ENCODE results near the gene GRIFIN.
A peak's percentile ranks its signal among the peaks of the same experiment; 100 is the strongest.

The GRIFIN gene

GRCh38 chr7:2494191-2495130 is 18.3 kb upstream of the GRIFIN start:
- Mint-ChIP-seq H3K9me3 (no peaks in the 10 kb centered on the region), H3K27me3 (peaks cover 3% of the 10 kb centered on the region), H3K27ac (no peak overlapping the region), H3K4me3 (no peak overlapping the region), H3K36me3 (no peaks in the 10 kb centered on the region), H3K4me1 (no peaks in the 10 kb centered on the region)

- peaks cover 3% of the 10 kb centered on the region for H3K27me3 Mint-ChIP-seq
- H3K9me3 Mint-ChIP-seq = no peaks in the 10 kb centered on the region
- H3K4me1 Mint-ChIP-seq = no peaks in the 10 kb centered on the region
- no peak overlapping the region for H3K27ac Mint-ChIP-seq
- H3K4me3 Mint-ChIP-seq = no peak overlapping the region
- H3K36me3 Mint-ChIP-seq = no peaks in the 10 kb centered on the region
Measured at GRCh38 chr7:2493205-2494164, 17.3 kb upstream of the GRIFIN start.

DNA sequence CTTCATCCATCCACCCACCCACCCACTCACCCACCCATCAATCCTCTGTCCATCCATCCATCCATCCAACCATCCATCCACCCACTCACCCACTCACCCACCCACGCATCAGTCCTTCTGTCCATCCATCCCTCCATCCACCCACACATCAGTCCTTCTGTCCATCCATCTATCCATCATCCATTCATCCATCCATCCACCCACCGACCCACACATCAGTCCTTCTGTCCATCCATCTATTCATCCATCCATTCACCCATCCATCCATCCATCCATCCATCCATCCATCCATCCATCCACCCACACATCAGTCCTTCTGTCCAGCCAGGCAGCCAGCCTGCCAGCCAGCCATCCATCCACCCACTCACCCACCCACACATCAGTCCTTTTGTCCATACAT is 15.8 kb upstream of the GRIFIN start:
- H3K9me3 Mint-ChIP-seq = no peaks in the 10 kb centered on the region
- peak overlapping the region; percentile 10 for H3K27ac Mint-ChIP-seq
- no peak overlapping the region for H3K4me3 Mint-ChIP-seq
- H3K27me3 Mint-ChIP-seq = peaks cover 3% of the 10 kb centered on the region
- no peaks in the 10 kb centered on the region for H3K4me1 Mint-ChIP-seq
- H3K36me3 Mint-ChIP-seq = no peaks in the 10 kb centered on the region

- H3K36me3 Mint-ChIP-seq = no peaks in the 10 kb centered on the region
- no peak overlapping the region for H3K4me3 Mint-ChIP-seq
- H3K9me3 Mint-ChIP-seq = no peaks in the 10 kb centered on the region
- peaks cover 3% of the 10 kb centered on the region for H3K27me3 Mint-ChIP-seq
- no peaks in the 10 kb centered on the region for H3K4me1 Mint-ChIP-seq
- no peak overlapping the region for H3K27ac Mint-ChIP-seq
Measured at GRCh38 chr7:2490181-2490651, 14.0 kb upstream of the GRIFIN start.

DNA sequence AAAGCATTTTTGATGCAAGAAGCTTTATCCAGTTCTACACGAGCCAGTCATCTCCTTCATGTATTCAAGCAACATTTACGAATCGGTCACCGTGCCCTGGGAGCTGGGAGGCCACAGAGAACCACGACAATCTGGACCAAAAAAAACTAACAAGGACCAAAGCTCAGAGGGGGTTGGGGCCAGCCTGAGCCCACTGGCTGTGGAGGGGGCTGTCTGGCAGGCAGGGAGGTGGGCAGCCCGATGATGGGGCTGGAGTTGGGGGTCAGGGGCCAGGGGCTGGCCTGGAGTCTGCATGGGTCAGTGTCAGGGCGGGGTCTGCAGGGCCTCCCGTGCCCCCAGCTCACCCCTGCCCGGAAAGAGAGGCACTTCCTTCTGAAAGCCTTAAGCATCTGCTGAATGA is 12.5 kb upstream of the GRIFIN start:
- Mint-ChIP-seq H3K4me1 (no peaks in the 10 kb centered on the region), H3K9me3 (no peaks in the 10 kb centered on the region), H3K4me3 (no peak overlapping the region), H3K36me3 (no peaks in the 10 kb centered on the region), H3K27me3 (peaks cover 1% of the 10 kb centered on the region), H3K27ac (no peak overlapping the region)

- Mint-ChIP-seq H3K27ac (no peak overlapping the region), H3K36me3 (no peaks in the 10 kb centered on the region), H3K27me3 (peaks cover 1% of the 10 kb centered on the region)
Measured at GRCh38 chr7:2488272-2488645, 12.1 kb upstream of the GRIFIN start.

GRCh38 chr7:2487586-2488271 is 11.5 kb upstream of the GRIFIN start:
- H3K4me3 Mint-ChIP-seq = no peak overlapping the region
- H3K27me3 Mint-ChIP-seq = peaks cover 1% of the 10 kb centered on the region
- H3K4me1 Mint-ChIP-seq = no peaks in the 10 kb centered on the region
- H3K36me3 Mint-ChIP-seq = no peaks in the 10 kb centered on the region
- H3K9me3 Mint-ChIP-seq = no peaks in the 10 kb centered on the region
- H3K27ac Mint-ChIP-seq = no peak overlapping the region

More at GRCh38 chr7:2488272-2488645, 12.1 kb upstream of the GRIFIN start:
- Mint-ChIP-seq H3K4me1 (no peaks in the 10 kb centered on the region), H3K9me3 (no peaks in the 10 kb centered on the region), H3K4me3 (no peak overlapping the region)

DNA sequence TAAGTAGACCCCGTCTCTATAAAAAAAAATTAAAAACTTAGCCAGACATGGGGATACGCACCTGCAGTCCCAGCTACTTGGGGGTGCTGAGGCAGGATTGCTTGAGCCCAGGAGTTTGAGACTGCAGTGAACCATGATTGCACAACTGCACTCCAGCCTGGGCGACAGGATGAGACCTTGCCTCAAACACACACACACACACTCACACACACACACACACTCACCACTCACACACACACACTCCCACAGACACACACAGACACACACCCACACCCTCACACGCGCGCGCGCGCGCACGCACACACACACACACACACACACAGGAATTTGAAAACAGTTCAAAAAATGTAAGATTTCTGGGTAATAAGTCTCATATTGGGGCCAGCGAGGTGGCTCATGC is 8.7 kb upstream of the GRIFIN start:
- Mint-ChIP-seq H3K9me3 (no peaks in the 10 kb centered on the region), H3K27me3 (no peaks in the 10 kb centered on the region), H3K36me3 (no peaks in the 10 kb centered on the region), H3K27ac (peak overlapping the region; percentile 55), H3K4me3 (no peak overlapping the region), H3K4me1 (no peaks in the 10 kb centered on the region)

- H3K27me3 Mint-ChIP-seq = no peaks in the 10 kb centered on the region
- no peak overlapping the region for H3K27ac Mint-ChIP-seq
- no peaks in the 10 kb centered on the region for H3K36me3 Mint-ChIP-seq
- no peaks in the 10 kb centered on the region for H3K9me3 Mint-ChIP-seq
- H3K4me1 Mint-ChIP-seq = no peaks in the 10 kb centered on the region
- H3K4me3 Mint-ChIP-seq = no peak overlapping the region
Measured at GRCh38 chr7:2483494-2483893, 7.3 kb upstream of the GRIFIN start.

- Mint-ChIP-seq H3K9me3 (no peaks in the 10 kb centered on the region), H3K27me3 (no peaks in the 10 kb centered on the region), H3K36me3 (no peaks in the 10 kb centered on the region), H3K4me1 (no peaks in the 10 kb centered on the region), H3K27ac (no peak overlapping the region), H3K4me3 (no peak overlapping the region)
Measured at GRCh38 chr7:2482725-2483451, 6.7 kb upstream of the GRIFIN start.

DNA sequence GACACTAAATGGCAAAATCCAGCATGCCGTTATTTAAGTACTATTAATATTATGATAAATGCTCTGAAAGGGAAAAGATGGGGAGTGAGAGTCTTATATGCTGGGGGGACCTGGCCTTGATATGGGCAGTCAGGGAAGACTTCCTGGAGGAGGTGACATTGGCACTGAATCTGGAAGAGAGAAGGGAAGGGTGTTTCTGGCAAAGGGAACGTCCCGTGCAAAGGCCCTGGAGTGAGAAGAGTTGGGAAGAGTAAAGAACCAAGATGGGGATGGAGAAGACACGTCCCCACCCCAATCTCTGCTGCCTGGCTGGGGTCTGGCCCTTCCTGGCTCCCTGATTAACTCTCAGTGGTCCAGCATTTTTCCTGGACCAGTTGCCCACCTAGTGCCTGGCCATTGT is 5.0 kb upstream of the GRIFIN start:
- Mint-ChIP-seq H3K4me1 (no peaks in the 10 kb centered on the region), H3K27me3 (no peaks in the 10 kb centered on the region), H3K4me3 (no peak overlapping the region), H3K27ac (no peak overlapping the region), H3K36me3 (no peaks in the 10 kb centered on the region), H3K9me3 (no peaks in the 10 kb centered on the region)

GRCh38 chr7:2480070-2480408 is 3.8 kb upstream of the GRIFIN start:
- H3K27ac Mint-ChIP-seq = no peak overlapping the region
- H3K36me3 Mint-ChIP-seq = no peaks in the 10 kb centered on the region
- H3K9me3 Mint-ChIP-seq = no peaks in the 10 kb centered on the region
- no peaks in the 10 kb centered on the region for H3K4me1 Mint-ChIP-seq
- no peak overlapping the region for H3K4me3 Mint-ChIP-seq
- no peaks in the 10 kb centered on the region for H3K27me3 Mint-ChIP-seq

DNA sequence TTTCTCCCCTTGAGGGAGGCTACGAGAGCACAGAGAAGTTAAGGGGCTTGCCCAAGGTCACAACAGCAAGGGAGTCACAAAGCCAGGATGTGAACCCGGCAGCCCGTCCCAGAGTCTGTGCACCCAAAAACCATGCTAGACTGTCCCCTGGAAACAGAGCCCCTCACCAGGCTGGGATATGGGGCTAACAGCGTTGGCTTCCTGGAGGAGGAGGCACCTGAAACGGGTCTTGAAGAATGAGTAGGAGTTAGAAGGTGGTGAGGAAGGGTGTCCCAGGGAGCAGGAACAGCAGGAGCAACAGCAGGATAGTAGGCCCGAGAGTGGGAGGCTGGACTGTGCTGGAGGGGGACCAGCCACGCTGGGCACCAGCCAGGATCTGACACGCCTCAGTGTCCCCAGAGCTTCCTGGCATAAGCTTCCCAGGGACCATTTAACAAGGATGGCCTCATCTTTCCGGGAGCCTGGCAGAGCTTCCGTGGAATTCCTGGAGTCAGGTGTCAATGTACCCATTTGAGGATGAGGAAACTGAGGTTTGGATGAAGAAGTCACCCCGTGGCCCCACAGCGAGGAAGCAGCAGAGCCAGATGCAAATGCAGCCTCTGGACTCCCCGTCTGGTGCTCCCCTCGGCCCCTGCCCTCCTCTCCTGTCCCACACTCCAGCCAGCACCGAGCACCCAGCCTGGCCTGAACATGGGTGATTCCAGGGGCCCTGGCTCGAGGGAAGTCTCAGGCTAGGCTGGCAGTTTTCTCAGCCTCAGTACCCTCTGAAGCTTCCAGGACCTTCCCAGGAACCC is 3.3 kb upstream of the GRIFIN start:
- H3K36me3 Mint-ChIP-seq = no peaks in the 10 kb centered on the region
- no peaks in the 10 kb centered on the region for H3K9me3 Mint-ChIP-seq
- no peaks in the 10 kb centered on the region for H3K4me1 Mint-ChIP-seq
- H3K4me3 Mint-ChIP-seq = no peak overlapping the region
- no peaks in the 10 kb centered on the region for H3K27me3 Mint-ChIP-seq
- H3K27ac Mint-ChIP-seq = no peak overlapping the region

DNA sequence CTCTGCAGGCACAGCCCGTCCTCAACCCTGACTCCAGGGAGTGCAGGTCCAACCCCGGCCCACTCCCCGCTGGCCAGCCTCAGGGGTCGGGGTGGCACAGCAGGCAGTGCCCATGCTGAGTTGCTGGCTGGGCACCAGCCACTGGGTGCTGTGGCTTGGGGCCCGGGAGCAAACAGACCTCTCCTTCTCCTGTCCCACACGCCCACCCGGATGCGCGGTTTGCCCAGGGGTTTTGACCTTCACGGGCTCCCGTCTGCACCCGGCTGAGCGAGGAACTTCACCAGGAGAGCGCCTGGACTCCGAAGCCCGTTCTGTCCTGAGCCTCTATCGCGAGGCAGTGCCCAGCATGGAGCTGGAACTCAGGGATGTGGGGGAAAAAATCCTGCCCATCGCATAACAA is 2.6 kb upstream of the GRIFIN start:
- H3K27me3 Mint-ChIP-seq = no peaks in the 10 kb centered on the region
- no peak overlapping the region for H3K4me3 Mint-ChIP-seq
- H3K36me3 Mint-ChIP-seq = no peaks in the 10 kb centered on the region
- no peak overlapping the region for H3K27ac Mint-ChIP-seq
- no peaks in the 10 kb centered on the region for H3K4me1 Mint-ChIP-seq
- H3K9me3 Mint-ChIP-seq = no peaks in the 10 kb centered on the region
